Effector memory CD4-positive, alpha-beta T cell (primary cell): Measurements from ENCODE around the gene FOXC2.
A peak's percentile ranks its signal among the peaks of the same experiment; 100 is the strongest.

Experiments
- DNase-seq, 3 donors: peaks; one replicate each; pipeline ENCODE4 v3.0.0-alpha.2; 2020
- H3K27ac ChIP-seq: 2 replicates; pipeline ENCODE4 v1.7.0; 2013; ENCODE audit warnings: mild to moderate bottlenecking, low read length, moderate library complexity; ENCODE audit not compliant: insufficient read depth, poor library complexity, severe bottlenecking
- H3K27me3 ChIP-seq: replicated peaks from 2 replicates; pipeline ENCODE4 v1.7.0; 2013; ENCODE audit warnings: mild to moderate bottlenecking, low read length; ENCODE audit not compliant: insufficient read depth, control insufficient read depth, poor library complexity, severe bottlenecking
- H3K36me3 ChIP-seq: 2 replicates; pipeline ENCODE4 v1.7.0; 2013; ENCODE audit warnings: mild to moderate bottlenecking, low read length, moderate library complexity; ENCODE audit not compliant: control insufficient read depth, insufficient read depth
- H3K4me1 ChIP-seq: 2 replicates; pipeline ENCODE4 v1.7.0; 2013; ENCODE audit warnings: low read length, mild to moderate bottlenecking; ENCODE audit not compliant: control insufficient read depth, insufficient read depth, poor library complexity, severe bottlenecking
- H3K4me3 ChIP-seq: 2 replicates; pipeline ENCODE4 v1.7.0; 2013; ENCODE audit warnings: low read length, low read depth, mild to moderate bottlenecking; ENCODE audit not compliant: insufficient read depth, poor library complexity, severe bottlenecking
- H3K9me3 ChIP-seq: 2 replicates; pipeline ENCODE4 v1.7.0; 2013; ENCODE audit warnings: mild to moderate bottlenecking, low read length, moderate library complexity; ENCODE audit not compliant: control insufficient read depth

The FOXC2 gene

GRCh38 chr16:86555704-86556075 is 10.9 kb upstream of the FOXC2 start:
- Histone ChIP-seq H3K9me3 (no peaks in the 10 kb centered on the region), H3K4me1 (peaks cover 6% of the 10 kb centered on the region), H3K4me3 (peak overlapping the region; percentile 89), H3K36me3 (no peaks in the 10 kb centered on the region), H3K27ac (peak overlapping the region; percentile 84), H3K27me3 (peaks cover 6% of the 10 kb centered on the region)
- DNase-seq, result no peak

- no peaks in the 10 kb centered on the region for H3K9me3 ChIP-seq
- peaks cover 9% of the 10 kb centered on the region for H3K27me3 ChIP-seq
- no peak overlapping the region for H3K27ac ChIP-seq
- no peak for DNase-seq
- H3K36me3 ChIP-seq, result no peaks in the 10 kb centered on the region
- no peak overlapping the region for H3K4me3 ChIP-seq
- peaks cover 6% of the 10 kb centered on the region for H3K4me1 ChIP-seq
Measured at GRCh38 chr16:86556576-86556975, 10.1 kb upstream of the FOXC2 start.

- Histone ChIP-seq H3K4me3 (no peak overlapping the region), H3K9me3 (no peaks in the 10 kb centered on the region), H3K36me3 (no peaks in the 10 kb centered on the region), H3K27ac (no peak overlapping the region), H3K27me3 (peaks cover 9% of the 10 kb centered on the region), H3K4me1 (peaks cover 6% of the 10 kb centered on the region)
- DNase-seq, result no peak
Measured at GRCh38 chr16:86557587-86557986, 9.0 kb upstream of the FOXC2 start.

- H3K4me3 ChIP-seq, result no peak overlapping the region
- H3K27me3 ChIP-seq, result peaks cover 9% of the 10 kb centered on the region
- no peaks in the 10 kb centered on the region for H3K36me3 ChIP-seq
- DNase-seq, result no peak
- H3K4me1 ChIP-seq, result peaks cover 6% of the 10 kb centered on the region
- H3K9me3 ChIP-seq, result no peaks in the 10 kb centered on the region
- H3K27ac ChIP-seq, result no peak overlapping the region
Measured at GRCh38 chr16:86558355-86559193, 8.1 kb upstream of the FOXC2 start.

- Histone ChIP-seq H3K9me3 (no peaks in the 10 kb centered on the region), H3K4me1 (peaks cover 14% of the 10 kb centered on the region), H3K4me3 (no peak overlapping the region), H3K27ac (no peak overlapping the region), H3K27me3 (peaks cover 15% of the 10 kb centered on the region), H3K36me3 (no peaks in the 10 kb centered on the region)
- DNase-seq, result no peak
Measured at GRCh38 chr16:86559802-86560305, 6.8 kb upstream of the FOXC2 start.

GRCh38 chr16:86562356-86562755 is 4.3 kb upstream of the FOXC2 start:
- peaks cover 35% of the 10 kb centered on the region for H3K27me3 ChIP-seq
- H3K4me1 ChIP-seq, result peaks cover 19% of the 10 kb centered on the region
- DNase-seq, result no peak
- no peaks in the 10 kb centered on the region for H3K36me3 ChIP-seq
- H3K27ac ChIP-seq, result no peak overlapping the region
- no peak overlapping the region for H3K4me3 ChIP-seq
- H3K9me3 ChIP-seq, result no peaks in the 10 kb centered on the region

- Histone ChIP-seq H3K27ac (no peak overlapping the region), H3K4me3 (peak overlapping the region; percentile 33), H3K27me3 (peaks cover 37% of the 10 kb centered on the region), H3K36me3 (no peaks in the 10 kb centered on the region), H3K9me3 (no peaks in the 10 kb centered on the region), H3K4me1 (peaks cover 22% of the 10 kb centered on the region)
- peak; percentile 72 to 80 (median 75) for DNase-seq
Measured at GRCh38 chr16:86563469-86564345, 2.9 kb upstream of the FOXC2 start.

- H3K27ac ChIP-seq, result no peak overlapping the region
- peaks cover 22% of the 10 kb centered on the region for H3K4me1 ChIP-seq
- H3K4me3 ChIP-seq, result no peak overlapping the region
- H3K9me3 ChIP-seq, result no peaks in the 10 kb centered on the region
- H3K27me3 ChIP-seq, result peaks cover 50% of the 10 kb centered on the region
- no peaks in the 10 kb centered on the region for H3K36me3 ChIP-seq
- DNase-seq, result no peak
Measured at GRCh38 chr16:86565181-86565631, 1.4 kb upstream of the FOXC2 start.

- no peak for DNase-seq
Measured at GRCh38 chr16:86565644-86566511, 751 bp upstream of the FOXC2 start.

More at GRCh38 chr16:86565644-86566511, 751 bp upstream of the FOXC2 start:
- H3K9me3 ChIP-seq, result no peaks in the 10 kb centered on the region
- peaks cover 22% of the 10 kb centered on the region for H3K4me1 ChIP-seq
- H3K27me3 ChIP-seq, result peaks cover 50% of the 10 kb centered on the region
- no peak overlapping the region for H3K4me3 ChIP-seq
- H3K36me3 ChIP-seq, result no peaks in the 10 kb centered on the region
- no peak overlapping the region for H3K27ac ChIP-seq
